Activated B cell treated with CpG ODN at 0.5 μM for 24 hours (primary cell): Measurements from ENCODE around the gene KCNMA1. TPM values are rescaled to one million over a fixed set of nuclear protein-coding genes. Genes with fewer than 3 reads are reported as not detected.

Source experiments
- ATAC-seq: fragments of 200-7000 bp; cut with Tn5 transposase; one replicate; pipeline ENCODE4 v1.10.0; 2021; ENCODE audit warnings: low read depth, mild to moderate bottlenecking, moderate library complexity
- CTCF ChIA-PET: fragments of 350-600 bp; sonication (Branson Sonifier 250); formaldehyde crosslinking; loops from one replicate; lab custom pipeline; 2021; ENCODE audit warnings: antibody characterized with exemption; lab: Charles Lee
- POLR2A ChIA-PET: fragments of 350-600 bp; sonication (Branson Sonifier 250); formaldehyde crosslinking; loops from one replicate; lab custom pipeline; 2021; ENCODE audit warnings: antibody characterized with exemption; lab: Charles Lee
- DNase-seq: peaks from one replicate; pipeline ENCODE4 v3.0.0; 2022
- H3K27ac Mint-ChIP-seq: one replicate; pipeline ENCODE4 v1.8.0; 2020; ENCODE audit warnings: mixed read lengths
- H3K27me3 Mint-ChIP-seq: one replicate; pipeline ENCODE4 v1.8.0; 2021; ENCODE audit warnings: mixed read lengths
- H3K36me3 Mint-ChIP-seq: one replicate; pipeline ENCODE4 v1.8.0; 2021; ENCODE audit warnings: low read depth, mixed read lengths
- H3K4me1 Mint-ChIP-seq: one replicate; pipeline ENCODE4 v1.8.0; 2021; ENCODE audit warnings: mixed read lengths
- H3K4me3 Mint-ChIP-seq: one replicate; pipeline ENCODE4 v1.8.0; 2020; ENCODE audit warnings: mild to moderate bottlenecking, mixed read lengths
- H3K9me3 Mint-ChIP-seq: one replicate; pipeline ENCODE4 v1.8.0; 2020; ENCODE audit warnings: mixed read lengths
- CTCF ChIP-seq: fragments of 200-600 bp; IDR thresholded peaks from one replicate; pipeline ENCODE4 v1.8.0; 2022; ENCODE audit warnings: antibody characterized with exemption, mild to moderate bottlenecking
- intact Hi-C: fragments of 100-400 bp; cut with micrococcal nuclease; formaldehyde crosslinking; loops from one replicate; pipeline ENCODE4 v1.15.1; 2024
- total RNA-seq: library from RNA; stranded (reverse); gene quantifications from 2 replicates; pipeline ENCODE4 v1.2.3, GENCODE V29; 2022

The KCNMA1 gene
- total RNA-seq, 1 donor from 2014 or later, result 3.7 TPM

DNA sequence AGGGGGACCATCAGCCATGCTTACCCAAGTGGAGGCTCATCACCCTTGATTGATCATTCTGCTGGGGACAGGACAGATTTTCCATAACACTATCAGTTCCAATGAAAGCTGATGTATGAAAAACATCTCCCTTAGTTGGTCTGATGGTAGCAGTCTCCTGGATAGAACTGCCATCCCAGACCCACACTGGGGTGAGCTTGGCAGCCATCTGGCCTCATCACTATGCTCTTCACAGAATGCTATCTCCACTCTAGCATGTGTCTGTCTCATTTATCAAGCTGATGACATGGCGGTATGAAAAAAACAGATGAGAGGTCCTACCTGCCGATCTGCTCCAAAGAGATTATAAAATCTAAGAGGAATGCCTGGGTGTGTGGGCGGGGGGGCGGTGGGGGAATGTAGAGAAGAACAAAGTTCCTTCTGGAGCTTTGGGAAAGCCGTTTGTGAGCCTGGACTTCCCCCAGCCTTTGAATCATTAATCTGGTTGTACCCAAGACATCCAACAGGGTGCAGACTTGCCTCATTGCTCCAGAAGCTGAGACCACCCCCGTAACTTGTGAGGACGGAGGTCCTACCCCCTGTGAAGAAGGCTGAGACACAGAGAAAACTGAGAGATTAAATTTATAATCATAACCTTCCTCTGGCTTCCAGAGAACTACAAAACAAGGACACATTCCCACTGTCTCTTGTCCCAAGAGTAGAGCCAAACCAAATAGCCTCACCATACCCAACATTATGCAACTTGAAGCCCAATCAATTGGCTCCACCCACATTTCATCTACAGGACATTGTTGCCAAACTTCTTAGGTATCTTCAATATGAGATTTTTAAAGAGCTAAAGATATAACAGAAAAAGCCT lies 340.8 kb downstream of the KCNMA1 start:
- H3K4me3 Mint-ChIP-seq, result no peak overlapping the region
- no peaks in the 10 kb centered on the region for H3K9me3 Mint-ChIP-seq
- intact Hi-C loops, result no loop called here
- DNase-seq, result no peak
- TF ChIP-seq CTCF, result no peak
- no peak for ATAC-seq
- no peak overlapping the region for H3K27ac Mint-ChIP-seq
- peaks cover 6% of the 10 kb centered on the region for H3K27me3 Mint-ChIP-seq
- H3K4me1 Mint-ChIP-seq, result peaks cover 3% of the 10 kb centered on the region
- ChIA-PET CTCF (no interaction called here), POLR2A (no interaction called here)
- H3K36me3 Mint-ChIP-seq, result no peaks in the 10 kb centered on the region

- intact Hi-C loops, result no loop called here
- ChIA-PET CTCF (no interaction called here), POLR2A (no interaction called here)
- Mint-ChIP-seq H3K4me1 (peaks cover 3% of the 10 kb centered on the region), H3K36me3 (no peaks in the 10 kb centered on the region), H3K4me3 (no peak overlapping the region), H3K9me3 (no peaks in the 10 kb centered on the region), H3K27ac (no peak overlapping the region), H3K27me3 (peaks cover 11% of the 10 kb centered on the region)
- TF ChIP-seq CTCF, result no peak
- no peak for DNase-seq
- no peak for ATAC-seq
Observed at GRCh38 chr10:77293773-77294172, 343.8 kb downstream of the KCNMA1 start.

DNA sequence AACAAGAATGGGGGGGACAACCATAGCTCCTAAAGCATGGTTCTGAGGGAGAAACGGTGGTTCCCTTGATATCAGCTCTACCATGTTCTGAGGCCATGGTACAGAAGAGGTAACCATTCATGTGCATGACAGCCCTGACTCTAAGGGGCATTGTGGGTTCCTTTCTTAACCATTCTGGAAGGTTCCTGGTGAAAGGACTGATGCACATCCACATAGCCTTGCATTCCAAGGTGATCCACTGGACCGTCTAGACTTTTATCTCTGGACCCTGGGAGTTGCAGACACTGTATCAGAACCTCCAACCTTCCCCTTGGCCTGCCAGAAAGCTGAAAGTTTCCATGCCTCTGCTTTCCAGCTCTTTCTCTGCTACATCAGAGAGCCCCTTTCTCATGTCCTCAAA lies 344.3 kb downstream of the KCNMA1 start:
- H3K27ac Mint-ChIP-seq, result no peak overlapping the region
- H3K9me3 Mint-ChIP-seq, result no peaks in the 10 kb centered on the region
- no peaks in the 10 kb centered on the region for H3K36me3 Mint-ChIP-seq
- no peak for ATAC-seq
- peaks cover 11% of the 10 kb centered on the region for H3K27me3 Mint-ChIP-seq
- ChIA-PET CTCF (no interaction called here), POLR2A (no interaction called here)
- peaks cover 3% of the 10 kb centered on the region for H3K4me1 Mint-ChIP-seq
- no peak overlapping the region for H3K4me3 Mint-ChIP-seq
- DNase-seq, result no peak
- intact Hi-C loops, result no loop called here
- no peak for TF ChIP-seq CTCF

GRCh38 chr10:77291596-77292505 lies 345.8 kb downstream of the KCNMA1 start:
- DNase-seq (no peak), ATAC-seq (no peak)
- Mint-ChIP-seq H3K4me1 (peaks cover 3% of the 10 kb centered on the region), H3K27ac (no peak overlapping the region), H3K9me3 (no peaks in the 10 kb centered on the region), H3K36me3 (no peaks in the 10 kb centered on the region), H3K4me3 (no peak overlapping the region), H3K27me3 (peaks cover 11% of the 10 kb centered on the region)
- no peak for TF ChIP-seq CTCF
- CTCF ChIA-PET, result no interaction called here
- intact Hi-C loops, result no loop called here
- POLR2A ChIA-PET, result no interaction called here
